Right renal pelvis (tissue), 4 donors: Measurements from ENCODE around the gene AK5. TPM values are rescaled to one million over a fixed set of nuclear protein-coding genes. Genes with fewer than 3 reads are reported as not detected.
A peak's percentile ranks its signal among the peaks of the same experiment; 100 is the strongest.

ENCODE experiments used
- DNase-seq, 4 donors: peaks; one replicate each; pipeline ENCODE4 v3.0.0-alpha.2; 2013; ENCODE audit warnings: low read depth in 4 of 4, low spot score in 3 of 4, missing footprints in 1 of 4
- polyA plus RNA-seq, 4 donors: library from polyadenylated mRNA; unstranded; fragments of 120-200 nt; gene quantifications; one replicate each; pipeline ENCODE4 v1.2.1, GENCODE V29; 2013; ENCODE audit not compliant: insufficient read length in 4 of 4

The AK5 gene, protein sequence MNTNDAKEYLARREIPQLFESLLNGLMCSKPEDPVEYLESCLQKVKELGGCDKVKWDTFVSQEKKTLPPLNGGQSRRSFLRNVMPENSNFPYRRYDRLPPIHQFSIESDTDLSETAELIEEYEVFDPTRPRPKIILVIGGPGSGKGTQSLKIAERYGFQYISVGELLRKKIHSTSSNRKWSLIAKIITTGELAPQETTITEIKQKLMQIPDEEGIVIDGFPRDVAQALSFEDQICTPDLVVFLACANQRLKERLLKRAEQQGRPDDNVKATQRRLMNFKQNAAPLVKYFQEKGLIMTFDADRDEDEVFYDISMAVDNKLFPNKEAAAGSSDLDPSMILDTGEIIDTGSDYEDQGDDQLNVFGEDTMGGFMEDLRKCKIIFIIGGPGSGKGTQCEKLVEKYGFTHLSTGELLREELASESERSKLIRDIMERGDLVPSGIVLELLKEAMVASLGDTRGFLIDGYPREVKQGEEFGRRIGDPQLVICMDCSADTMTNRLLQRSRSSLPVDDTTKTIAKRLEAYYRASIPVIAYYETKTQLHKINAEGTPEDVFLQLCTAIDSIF
- polyA plus RNA-seq, result 1 to 10 TPM; 2.5 to 4.5 (median 3.6) TPM

DNA sequence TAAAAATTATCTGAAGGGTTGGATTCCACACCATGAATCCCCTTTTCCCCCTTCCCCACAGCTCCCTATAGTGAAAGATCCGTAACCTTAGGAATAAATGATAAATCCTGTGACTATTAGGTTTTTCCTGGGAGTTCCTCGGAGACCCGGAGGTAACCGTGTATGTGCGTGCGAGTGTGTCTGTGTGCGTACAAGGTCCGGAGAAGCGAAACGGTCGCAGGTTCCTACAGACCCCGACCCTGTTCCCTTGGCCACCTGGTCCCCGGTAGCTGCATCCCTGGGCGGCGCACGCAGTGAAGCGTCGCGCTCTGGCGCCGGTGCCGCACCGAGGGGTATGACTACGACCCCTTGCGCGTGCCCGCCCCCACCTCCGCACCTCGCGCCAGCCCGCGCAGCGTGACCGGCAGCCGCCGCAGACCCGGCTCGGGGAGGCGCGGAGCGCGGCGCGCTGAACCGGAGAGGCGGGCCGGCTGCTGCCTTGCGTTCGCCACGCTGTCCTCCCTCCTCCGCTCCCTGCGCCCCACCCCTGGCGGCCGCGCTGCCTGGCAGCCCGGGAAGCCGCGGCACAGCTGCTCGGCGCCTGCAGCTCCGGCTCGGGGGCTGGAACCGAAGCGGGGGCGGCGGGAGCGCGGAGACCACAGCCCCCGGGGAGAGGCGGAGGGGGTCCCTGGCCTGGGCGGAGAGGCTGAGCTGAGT is at the start of gene AK5:
AK5 (plus strand) TSS at position 529 of the 696 bp plus-strand sequence. CDS start 295 bp downstream, outside the sequence.
- DNase-seq, result peak in 3 of 4 donors; percentile 16 to 41 (median 33)

DNA sequence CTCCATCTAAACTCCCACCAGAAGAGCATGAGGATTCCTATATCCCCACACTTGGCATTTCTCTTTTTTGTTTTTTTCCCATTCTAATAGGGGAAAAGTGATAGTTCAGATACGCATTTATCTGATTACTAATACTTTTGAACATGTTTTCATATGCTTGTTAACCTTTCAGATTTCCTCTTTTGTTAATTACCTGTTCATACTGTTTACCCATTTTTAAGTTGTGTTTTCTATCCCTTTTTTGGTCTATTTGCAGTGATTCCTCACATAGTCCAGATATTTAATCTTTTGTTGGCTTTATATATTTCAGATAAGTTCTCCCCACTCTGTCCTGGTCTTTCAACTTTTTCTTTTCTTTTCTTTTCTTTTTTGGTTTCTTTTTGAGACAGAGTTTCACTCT is 49.0 kb upstream of the AK5 start:
- no peak for DNase-seq

GRCh38 chr1:77234096-77234495 is 47.7 kb upstream of the AK5 start:
- DNase-seq, result no peak

DNA sequence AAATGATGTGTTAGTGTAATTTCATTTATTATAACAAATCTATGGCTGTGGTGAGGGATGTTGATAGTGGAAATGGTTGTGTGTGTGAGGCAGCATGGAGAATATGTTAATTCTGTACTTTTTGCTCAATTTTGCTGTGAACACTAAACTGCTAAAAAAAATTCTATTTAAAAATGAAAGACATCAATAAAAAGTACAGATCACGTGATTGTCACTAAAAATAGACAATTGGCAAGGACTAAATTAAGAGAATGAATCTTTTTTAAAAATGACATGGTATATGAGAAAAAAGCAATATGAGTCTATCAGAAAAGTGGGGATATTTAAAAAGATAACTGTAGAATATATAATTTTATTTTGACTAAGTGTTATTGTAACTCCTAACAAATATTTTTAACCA is 46.9 kb upstream of the AK5 start:
- no peak for DNase-seq

GRCh38 chr1:77238462-77238861 is 43.4 kb upstream of the AK5 start:
- DNase-seq, result no peak

DNA sequence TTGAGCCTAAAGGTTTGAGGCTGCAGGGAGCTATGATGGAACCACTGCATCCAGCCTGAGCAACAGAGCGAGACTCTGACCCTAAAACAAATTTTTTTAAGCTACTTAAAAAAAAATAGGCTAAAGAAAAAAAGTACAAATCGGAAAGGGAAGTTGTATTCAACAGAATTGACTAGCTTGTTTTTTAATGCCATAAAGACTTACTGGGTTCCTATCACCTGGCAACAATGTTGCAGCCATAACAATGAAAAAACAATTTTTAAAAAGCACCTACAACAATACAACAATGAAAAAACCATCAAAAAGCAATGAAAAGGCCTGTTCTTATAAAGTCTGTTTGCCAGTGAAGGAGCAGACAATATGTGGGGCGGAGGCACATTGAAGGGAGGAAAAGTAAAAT is 42.5 kb upstream of the AK5 start:
- no peak for DNase-seq

GRCh38 chr1:77245830-77246229 is 36.0 kb upstream of the AK5 start:
- DNase-seq, result no peak

DNA sequence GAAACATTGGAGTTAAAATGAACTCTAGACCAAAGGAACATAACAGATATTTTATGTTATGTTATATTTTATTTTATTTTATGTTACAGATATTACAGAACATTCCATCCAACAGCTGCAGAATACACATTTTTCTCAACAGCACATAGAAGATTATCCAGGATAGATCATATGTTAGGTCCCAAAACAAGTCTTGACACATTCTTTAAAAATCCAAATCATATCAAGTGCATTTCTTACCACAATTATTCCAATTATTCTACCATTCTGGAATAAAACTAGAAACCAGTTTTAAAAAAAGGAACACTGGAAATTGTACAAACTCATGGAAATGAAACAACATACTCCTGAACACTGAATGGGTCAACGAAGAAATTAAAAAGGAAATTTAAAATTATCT is 31.7 kb upstream of the AK5 start:
- DNase-seq, result no peak

DNA sequence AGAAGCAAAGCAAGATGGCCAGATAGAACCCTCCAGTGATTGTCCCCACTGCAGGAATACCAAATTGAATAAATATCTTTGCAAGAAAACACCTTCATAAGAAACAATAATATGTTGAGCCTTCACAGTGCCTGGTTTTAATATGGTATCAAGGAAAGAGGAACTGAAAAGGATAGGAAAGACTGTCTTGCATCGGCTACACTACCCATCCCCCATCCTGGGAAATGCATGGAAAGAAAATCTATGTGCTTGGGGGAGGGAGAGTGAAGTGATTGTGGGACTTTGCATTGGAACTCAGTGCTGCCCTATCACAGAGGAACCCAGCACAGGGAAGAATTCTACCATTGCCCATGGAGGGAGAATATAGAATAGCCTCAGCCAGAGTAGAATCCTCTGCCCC is 28.6 kb upstream of the AK5 start:
- DNase-seq, result no peak

- no peak for DNase-seq
Measured at GRCh38 chr1:77263708-77264107, 18.1 kb upstream of the AK5 start.

DNA sequence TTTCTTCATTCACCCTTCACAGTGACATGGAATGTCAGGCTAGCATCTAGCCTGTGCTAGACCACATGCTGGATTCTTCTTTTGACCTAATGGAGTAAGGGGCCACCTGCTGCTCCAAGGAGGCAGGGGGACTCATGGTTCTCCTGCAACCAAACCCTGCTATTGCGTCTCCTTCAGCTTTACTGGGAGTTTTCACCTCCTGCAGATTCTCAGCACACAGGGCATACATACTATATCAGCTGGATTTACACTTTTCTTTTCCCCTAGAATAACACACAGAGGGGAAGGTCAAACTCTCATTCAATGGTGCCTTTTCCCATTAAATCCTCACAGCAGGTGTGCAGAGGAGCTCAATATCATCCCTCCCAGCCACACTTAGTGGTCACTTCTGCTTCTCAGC is 16.6 kb upstream of the AK5 start:
- no peak for DNase-seq

DNA sequence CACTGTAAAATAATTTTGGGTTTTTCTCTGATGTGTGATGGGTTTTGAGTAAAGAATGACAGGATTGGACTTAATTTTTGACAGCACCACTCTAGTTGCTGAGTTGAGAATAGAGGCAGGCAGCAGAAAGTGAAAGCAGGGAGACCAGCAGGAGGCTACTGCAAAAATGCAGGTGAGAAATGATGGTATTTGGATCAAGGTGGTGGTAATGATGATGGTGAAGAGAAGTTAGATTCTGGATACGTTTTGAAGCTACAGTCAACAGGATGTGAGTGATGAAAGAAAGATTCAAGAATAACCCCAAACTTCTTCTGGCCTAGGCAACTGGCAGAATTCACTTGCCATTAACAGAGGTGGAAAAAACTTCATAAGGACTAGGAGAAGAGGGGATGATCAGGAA is 14.8 kb upstream of the AK5 start:
- no peak for DNase-seq

DNA sequence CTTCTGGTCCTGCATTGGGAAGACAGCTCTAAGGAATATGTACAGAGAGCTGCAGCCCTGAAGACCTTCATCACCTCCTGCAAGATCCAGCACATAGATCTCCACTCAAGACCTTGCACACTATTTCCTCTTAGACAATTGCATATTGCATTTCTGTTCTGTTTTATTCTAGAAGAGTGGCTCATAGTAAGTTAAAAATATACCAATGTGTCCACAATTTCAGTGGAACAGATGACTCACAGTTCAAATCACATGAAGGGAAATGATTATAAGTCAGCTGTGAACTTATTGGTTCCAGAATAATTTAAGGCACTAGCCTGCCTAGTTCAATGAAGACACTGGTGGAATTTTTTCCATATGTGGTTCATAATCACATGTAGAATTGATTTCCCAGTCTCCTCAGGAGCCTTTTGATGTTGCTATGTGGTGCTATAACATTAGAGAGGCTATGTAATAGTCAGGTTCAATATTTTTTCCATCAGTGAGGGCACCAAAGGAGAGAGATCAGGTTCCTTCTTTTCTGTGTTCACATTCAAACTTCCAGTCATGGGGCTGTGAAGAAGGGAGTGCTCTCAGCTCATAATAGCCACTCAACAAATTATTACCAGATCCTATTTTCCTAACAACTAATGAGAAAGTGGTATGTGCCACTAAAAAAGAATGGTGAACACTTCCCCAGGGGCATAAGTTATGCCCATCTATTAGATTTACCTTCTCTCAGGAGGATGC is 9.8 kb upstream of the AK5 start:
- no peak for DNase-seq

GRCh38 chr1:77273891-77274290 is 7.9 kb upstream of the AK5 start:
- DNase-seq, result no peak

GRCh38 chr1:77275194-77275593 is 6.6 kb upstream of the AK5 start:
- no peak for DNase-seq

- no peak for DNase-seq
Measured at GRCh38 chr1:77276941-77277340, 4.9 kb upstream of the AK5 start.

- DNase-seq, result no peak
Measured at GRCh38 chr1:77279929-77280328, 1.9 kb upstream of the AK5 start.

DNA sequence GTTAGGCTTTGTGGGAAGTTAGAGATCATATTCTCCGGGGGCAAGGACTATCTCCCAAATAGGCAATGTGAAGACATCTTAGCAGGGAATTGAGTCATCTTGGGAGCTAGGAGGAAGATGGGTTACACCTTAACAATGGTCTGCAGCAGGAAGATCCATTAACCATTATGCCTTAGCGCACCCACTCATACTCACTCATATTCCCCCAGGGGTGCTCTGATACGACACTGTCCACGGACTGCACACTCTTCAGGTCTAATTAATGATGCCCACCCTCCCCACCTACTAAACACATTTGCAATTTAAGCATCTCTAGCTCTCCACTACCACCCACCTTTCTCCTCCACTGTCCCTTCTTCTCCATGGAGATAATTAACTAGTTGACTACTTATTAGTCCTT is 857 bp upstream of the AK5 start:
- no peak for DNase-seq

DNA sequence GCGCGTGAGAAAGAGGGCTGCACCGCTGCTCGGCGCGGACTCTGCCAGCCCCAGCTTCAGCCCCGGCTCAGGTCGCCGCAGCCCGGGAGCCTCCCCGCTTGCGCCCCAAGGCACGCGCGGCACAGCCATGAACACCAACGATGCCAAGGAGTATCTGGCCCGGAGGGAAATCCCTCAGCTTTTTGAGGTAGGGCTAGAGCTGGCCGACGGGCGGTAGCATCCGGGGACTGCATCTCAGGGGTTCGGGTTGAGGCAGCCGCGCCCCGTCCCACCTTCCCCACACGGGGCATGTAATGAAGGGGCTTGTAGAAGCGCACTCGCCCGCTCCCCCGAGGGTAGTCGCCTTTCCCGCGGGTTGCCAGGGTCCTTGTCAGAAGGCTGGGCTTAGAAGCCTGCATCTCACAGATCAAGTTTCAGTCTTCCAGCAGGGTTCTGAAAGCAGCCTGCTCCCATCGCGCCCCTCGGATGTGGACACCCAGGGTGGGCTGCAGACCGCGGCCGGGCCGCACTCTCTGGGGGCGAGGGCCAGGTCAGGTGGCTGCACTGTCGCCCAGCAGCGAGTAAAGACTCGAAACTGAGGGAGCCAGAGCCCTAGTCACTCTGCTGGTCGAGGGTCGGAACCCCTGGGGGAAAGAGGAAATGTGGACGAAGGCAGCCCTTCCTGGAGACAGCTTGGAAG is 507 bp downstream of the AK5 start:
- no peak for DNase-seq

DNA sequence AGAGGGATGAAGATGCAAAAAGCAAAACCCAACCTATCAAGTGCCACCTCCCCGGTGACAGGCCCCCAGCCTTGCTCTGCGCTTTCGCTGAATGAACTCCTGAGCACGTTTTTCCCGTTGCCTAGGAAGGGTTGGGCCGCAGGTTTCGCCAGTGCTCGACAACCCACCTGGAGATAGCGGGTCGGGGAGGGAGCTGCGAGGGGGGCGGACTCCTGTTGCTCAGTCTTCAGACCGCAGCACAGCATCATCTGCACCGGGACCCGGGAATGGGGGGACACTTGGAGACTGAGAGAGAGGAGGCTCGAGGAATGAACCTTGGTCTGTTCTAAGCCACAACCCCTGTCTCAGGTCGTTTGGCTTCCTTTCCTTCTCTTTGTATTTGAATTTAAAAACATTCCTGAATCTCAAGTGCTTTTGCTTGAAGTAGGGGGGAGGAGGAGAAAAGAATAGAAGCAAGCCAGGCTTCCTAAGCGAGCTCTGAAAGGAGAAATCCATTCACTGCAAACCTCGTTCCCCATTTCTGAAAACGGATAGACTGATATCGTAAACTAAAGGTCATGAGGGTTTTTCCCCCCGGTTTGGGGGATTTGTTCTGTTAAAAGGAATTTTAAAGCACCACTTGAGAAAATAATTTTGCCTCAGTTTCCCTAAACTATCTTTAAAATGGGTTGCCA is 1.2 kb downstream of the AK5 start:
- DNase-seq, result no peak
